Measurements from ENCODE around the gene LCN15.
"Not testable (repeated sequence)": the region's sequence is repeated elsewhere in the genome, so short reads cannot be mapped to it uniquely, and the experiment has no call there.

Gene LCN15

GRCh38 chr9:136793086-136793946 lies 29.0 kb upstream of the LCN15 start:
- peak; percentile 27 for DNase-seq

GRCh38 chr9:136792321-136793085 lies 28.2 kb upstream of the LCN15 start:
- no peak for DNase-seq

- peak; percentile 73 for DNase-seq
Measured at GRCh38 chr9:136791516-136792276, 27.4 kb upstream of the LCN15 start.

GRCh38 chr9:136790640-136791515 lies 26.6 kb upstream of the LCN15 start, which contains the start of gene TMEM141:
Gene TMEM141, plus strand, starts transcription at chr9:136791344. Its CDS starts 27 bp downstream, at chr9:136791371.
- DNase-seq, result peak; percentile 99

GRCh38 chr9:136789523-136789937 lies 25.2 kb upstream of the LCN15 start:
- DNase-seq, result no peak

GRCh38 chr9:136788644-136789522 lies 24.6 kb upstream of the LCN15 start:
- peak; percentile 90 for DNase-seq

GRCh38 chr9:136787690-136788400 lies 23.5 kb upstream of the LCN15 start:
- DNase-seq, result peak; percentile 92

- not testable (repeated sequence) for DNase-seq
Measured at GRCh38 chr9:136786983-136787382, 22.7 kb upstream of the LCN15 start.

GRCh38 chr9:136786451-136786850 lies 22.1 kb upstream of the LCN15 start:
- DNase-seq, result no peak

- DNase-seq, result peak; percentile 36
Measured at GRCh38 chr9:136785565-136786355, 21.4 kb upstream of the LCN15 start.

GRCh38 chr9:136784997-136785361 lies 20.7 kb upstream of the LCN15 start:
- DNase-seq, result peak; percentile 90

GRCh38 chr9:136784249-136784996 lies 20.1 kb upstream of the LCN15 start:
- DNase-seq, result peak; percentile 87

- DNase-seq, result no peak
Measured at GRCh38 chr9:136782452-136782851, 18.1 kb upstream of the LCN15 start.

GRCh38 chr9:136779808-136780207 lies 15.5 kb upstream of the LCN15 start:
- no peak for DNase-seq

GRCh38 chr9:136777359-136777758 lies 13.0 kb upstream of the LCN15 start:
- DNase-seq, result no peak

- no peak for DNase-seq
Measured at GRCh38 chr9:136776947-136777346, 12.6 kb upstream of the LCN15 start.

- DNase-seq, result no peak
Measured at GRCh38 chr9:136775191-136775590, 10.9 kb upstream of the LCN15 start.

- no peak for DNase-seq
Measured at GRCh38 chr9:136774416-136775045, 10.2 kb upstream of the LCN15 start.

Data from OCI-M1 (cell line).